H1 (cell line): ENCODE measurements around the gene ABHD2. TPM values are rescaled to one million over a fixed set of nuclear protein-coding genes. Genes with fewer than 3 reads are reported as not detected.

Source experiments
- CTCF ChIA-PET: fragments of 300-600 bp; sonication (Branson Sonifier 250); formaldehyde crosslinking; loops from one replicate; lab custom pipeline; 2021; ENCODE audit not compliant: partially characterized antibody; lab: Charles Lee
- POLR2A ChIA-PET: fragments of 300-600 bp; sonication (Branson Sonifier 250); formaldehyde crosslinking; loops from one replicate; lab custom pipeline; 2021; ENCODE audit warnings: inconsistent platforms; ENCODE audit not compliant: partially characterized antibody; lab: Charles Lee
- DNase-seq, 2 experiments: peaks; one replicate each; pipeline versions ENCODE4 v3.0.0 to v3.0.0-alpha.2; 2010 to 2022; ENCODE audit warnings: low spot score in 2 of 2, low read depth in 1 of 2, mixed read lengths in 1 of 2
- FAIRE-seq: peaks from 2 replicates; lab custom pipeline; 2011; peaks lifted over from hg19 to GRCh38; lab: Jason Lieb, UNC
- H2AFZ ChIP-seq: 2 replicates; pipeline ENCODE4 v1.8.1; 2012; ENCODE audit warnings: low read length, inconsistent platforms
- H2AK5ac ChIP-seq: 2 replicates; pipeline ENCODE4 v1.6.1; 2013; ENCODE audit warnings: low read depth, low read length
- H2BK120ac ChIP-seq: replicated peaks from 2 replicates; pipeline ENCODE3; 2013; ENCODE audit warnings: low read depth, low read length, inconsistent platforms
- H2BK12ac ChIP-seq: 2 replicates; pipeline ENCODE4 v1.6.1; 2013; ENCODE audit warnings: low read depth, low read length
- H2BK15ac ChIP-seq: 2 replicates; pipeline ENCODE4 v1.6.1; 2013; ENCODE audit warnings: low read length
- H2BK20ac ChIP-seq: 2 replicates; pipeline ENCODE4 v1.6.1; 2013; ENCODE audit warnings: low read length
- H2BK5ac ChIP-seq: 2 replicates; pipeline ENCODE4 v1.6.1; 2013; ENCODE audit warnings: low read depth, low read length
- H3K14ac ChIP-seq: 2 replicates; pipeline ENCODE4 v1.6.1; 2013; ENCODE audit warnings: inconsistent platforms; ENCODE audit not compliant: insufficient read length
- H3K18ac ChIP-seq: 2 replicates; pipeline ENCODE4 v1.6.1; 2013; ENCODE audit warnings: low read length; ENCODE audit errors: extremely low read depth
- H3K23ac ChIP-seq: 2 replicates; pipeline ENCODE4 v1.6.1; 2013; ENCODE audit warnings: inconsistent platforms; ENCODE audit not compliant: insufficient read length
- H3K23me2 ChIP-seq: 2 replicates; pipeline ENCODE4 v1.6.1; 2013; ENCODE audit warnings: low read depth, low read length
- H3K27ac ChIP-seq: 2 replicates; pipeline ENCODE4 v1.6.1; 2011; ENCODE audit warnings: low read depth, low read length, inconsistent platforms
- H3K27me3 ChIP-seq, 4 experiments: replicated peaks in 1 of 4; 1 replicate in 1 of 4; 2 replicates in 3 of 4; pipeline versions ENCODE4 v1.6.1 to v1.8.1; 2011 to 2013; ENCODE audit warnings: low read length in 3 of 4, mild to moderate bottlenecking in 3 of 4, inconsistent platforms in 2 of 4, mixed read lengths in 2 of 4, moderate library complexity in 1 of 4; ENCODE audit not compliant: control insufficient read depth in 3 of 4, insufficient read depth in 3 of 4; ENCODE audit errors: extremely low read depth in 1 of 4
- H3K36me3 ChIP-seq, 4 experiments: 2 replicates each; pipeline versions ENCODE4 v1.6.1 to v1.8.1; 2011 to 2013; ENCODE audit warnings: mild to moderate bottlenecking in 4 of 4, low read length in 3 of 4, moderate library complexity in 2 of 4, control low read depth in 1 of 4, inconsistent platforms in 1 of 4; ENCODE audit not compliant: insufficient read depth in 4 of 4, control insufficient read depth in 2 of 4
- H3K4ac ChIP-seq: replicated peaks from 2 replicates; pipeline ENCODE3; 2013; ENCODE audit warnings: low read length, low read depth, mixed read lengths, inconsistent platforms; ENCODE audit not compliant: insufficient read length
- H3K4me1 ChIP-seq, 4 experiments: replicated peaks in 1 of 4; 1 replicate in 1 of 4; 2 replicates in 3 of 4; pipeline versions ENCODE4 v1.6.1 to v1.8.1; 2011 to 2013; ENCODE audit warnings: low read length in 3 of 4, inconsistent platforms in 2 of 4, mixed read lengths in 1 of 4; ENCODE audit not compliant: insufficient read depth in 4 of 4, control insufficient read depth in 3 of 4
- H3K4me2 ChIP-seq, 2 experiments: 2 replicates each; pipeline versions ENCODE4 v1.6.1 to v1.8.1; 2011 to 2013; ENCODE audit warnings: low read depth in 2 of 2, low read length in 2 of 2, control low read depth in 1 of 2, inconsistent platforms in 1 of 2, mild to moderate bottlenecking in 1 of 2; ENCODE audit not compliant: insufficient read depth in 1 of 2
- H3K4me3 ChIP-seq, 4 experiments: fragments of 200-600, 300-600 bp in 1 of 4; sonication (generic), shearing (Covaris generic), sonication (Bioruptor Twin) in 1 of 4; 2 replicates each; pipeline versions ENCODE4 v1.5.1 to v1.8.1; 2011 to 2016; ENCODE audit warnings: low read length in 4 of 4, low read depth in 3 of 4, control low read depth in 2 of 4, inconsistent platforms in 2 of 4, mild to moderate bottlenecking in 2 of 4, mixed read lengths in 1 of 4, moderate library complexity in 1 of 4; ENCODE audit not compliant: insufficient read depth in 2 of 4; ENCODE audit errors: extremely low read depth in 1 of 4
- H3K56ac ChIP-seq: replicated peaks from 2 replicates; pipeline ENCODE3; 2013; ENCODE audit warnings: low read depth, mild to moderate bottlenecking, mixed read lengths, low read length, inconsistent platforms; ENCODE audit not compliant: insufficient read length
- H3K79me1 ChIP-seq: 2 replicates; pipeline ENCODE4 v1.6.1; 2013; ENCODE audit warnings: low read depth, low read length, control low read depth
- H3K79me2 ChIP-seq, 2 experiments: 2 replicates each; pipeline versions ENCODE4 v1.6.1 to v1.8.1; 2012 to 2013; ENCODE audit warnings: low read length in 2 of 2, mild to moderate bottlenecking in 2 of 2, inconsistent platforms in 1 of 2; ENCODE audit not compliant: insufficient read depth in 2 of 2, control insufficient read depth in 1 of 2
- H3K9ac ChIP-seq, 4 experiments: replicated peaks in 1 of 4; 1 replicate in 1 of 4; 2 replicates in 3 of 4; pipeline versions ENCODE4 v1.6.1 to v1.8.1; 2011 to 2013; ENCODE audit warnings: low read depth in 3 of 4, low read length in 3 of 4, control low read depth in 2 of 4, mild to moderate bottlenecking in 2 of 4, moderate library complexity in 2 of 4, inconsistent platforms in 1 of 4; ENCODE audit errors: extremely low read depth in 1 of 4
- H3K9me3 ChIP-seq, 2 experiments: 2 replicates each; pipeline versions ENCODE4 v1.6.1 to v1.8.1; 2012 to 2013; ENCODE audit warnings: mild to moderate bottlenecking in 2 of 2, moderate library complexity in 2 of 2, control low read depth in 1 of 2, inconsistent platforms in 1 of 2, low read depth in 1 of 2, low read length in 1 of 2, mixed read lengths in 1 of 2; ENCODE audit not compliant: insufficient read depth in 2 of 2
- H4K20me1 ChIP-seq, 2 experiments: replicated peaks in 1 of 2; 2 replicates each; pipeline versions ENCODE3 to v1.8.1; 2011 to 2013; ENCODE audit warnings: inconsistent platforms in 2 of 2, low read length in 2 of 2, mild to moderate bottlenecking in 1 of 2; ENCODE audit not compliant: insufficient read depth in 2 of 2, control insufficient read depth in 1 of 2
- H4K5ac ChIP-seq: 2 replicates; pipeline ENCODE4 v1.6.1; 2013; ENCODE audit warnings: low read length, low read depth, mixed read lengths, inconsistent platforms; ENCODE audit not compliant: insufficient read length
- H4K8ac ChIP-seq: 2 replicates; pipeline ENCODE4 v1.8.0; 2013; ENCODE audit warnings: mild to moderate bottlenecking, moderate library complexity, low read length, inconsistent platforms; ENCODE audit not compliant: insufficient read depth; ENCODE audit errors: extremely low read depth
- H4K91ac ChIP-seq: replicated peaks from 2 replicates; pipeline ENCODE3; 2013; ENCODE audit warnings: low read length, mixed read lengths, inconsistent platforms; ENCODE audit not compliant: insufficient read length
- BCL11A ChIP-seq, 2 experiments: IDR thresholded peaks; one replicate each; pipeline ENCODE4 v1.6.1; 2011; ENCODE audit warnings: low read depth in 2 of 2, low read length in 2 of 2, mild to moderate bottlenecking in 2 of 2
- CBX5 ChIP-seq: fragments of 300-800, 300-1000 bp; sonication (generic); IDR thresholded peaks from 2 replicates; pipeline ENCODE4 v1.7.1; 2016; ENCODE audit warnings: antibody characterized with exemption, low read length, low read depth
- CBX8 ChIP-seq: fragments of 300-800, 300-1000 bp; sonication (generic); IDR thresholded peaks from 2 replicates; pipeline ENCODE4 v1.7.1; 2016; ENCODE audit warnings: low read depth, low read length, borderline replicate concordance
- EGR1 ChIP-seq: IDR thresholded peaks from 2 replicates; pipeline ENCODE4 v1.6.1; 2011; ENCODE audit warnings: low read depth, low read length, borderline replicate concordance
- JUND ChIP-seq: IDR thresholded peaks from 2 replicates; pipeline ENCODE4 v1.6.1; 2011; ENCODE audit warnings: mild to moderate bottlenecking, improper control_type of control experiment, low read length
- RFX5 ChIP-seq: IDR thresholded peaks from 2 replicates; pipeline ENCODE4 v1.6.1; 2011; ENCODE audit warnings: low read depth, low read length, improper control_type of control experiment, borderline replicate concordance
- WGBS, 2 experiments: shearing (Covaris generic) in 1 of 2; methylation state at CpG; one replicate each; pipeline versions ENCODE4 v1.1.6 to v1.1.7; 2013 to 2015; ENCODE audit warnings: low lambda C conversion rate in 2 of 2, mixed read lengths in 2 of 2, inconsistent platforms in 1 of 2, low coverage in 1 of 2, missing lambda C conversion rate in 1 of 2; ENCODE audit not compliant: insufficient replicate concordance in 2 of 2, insufficient coverage in 1 of 2, insufficient read length in 1 of 2; ENCODE audit errors: extremely low coverage in 1 of 2, missing lambda C conversion rate in 1 of 2; 5-methylcytosine and 5-hydroxymethylcytosine counted together
- polyA plus RNA-seq, 7 experiments: library from polyadenylated mRNA; depleted of rRNA in 3 of 7; stranded (reverse) in 5 of 7; unstranded in 2 of 7; fragments of >200 nt in 5 of 7; fragments of 200-250 nt in 2 of 7; gene quantifications; 1 replicate in 5 of 7; 2 replicates in 1 of 7; 4 replicates in 1 of 7; pipeline versions ENCODE4 v1.2.1 to v1.2.3, GENCODE V29; 2011 to 2013; ENCODE audit warnings: missing spikeins in 2 of 7, mixed read lengths in 2 of 7
- total RNA-seq: library from RNA; stranded (reverse); fragmentation: NEBNext Ultra II Directional; extraction: Animal tissue kit (Norgen Biotek cat#: 25700); gene quantifications from 2 replicates; pipeline ENCODE4 v1.2.1, GENCODE V29; 2021

Gene ABHD2
- total and polyA plus RNA-seq, 2 of the 8 experiments (the other 6 are each of a cell fraction or from before 2014, with no cell fraction given), result 9.1 to 23.7 TPM

DNA sequence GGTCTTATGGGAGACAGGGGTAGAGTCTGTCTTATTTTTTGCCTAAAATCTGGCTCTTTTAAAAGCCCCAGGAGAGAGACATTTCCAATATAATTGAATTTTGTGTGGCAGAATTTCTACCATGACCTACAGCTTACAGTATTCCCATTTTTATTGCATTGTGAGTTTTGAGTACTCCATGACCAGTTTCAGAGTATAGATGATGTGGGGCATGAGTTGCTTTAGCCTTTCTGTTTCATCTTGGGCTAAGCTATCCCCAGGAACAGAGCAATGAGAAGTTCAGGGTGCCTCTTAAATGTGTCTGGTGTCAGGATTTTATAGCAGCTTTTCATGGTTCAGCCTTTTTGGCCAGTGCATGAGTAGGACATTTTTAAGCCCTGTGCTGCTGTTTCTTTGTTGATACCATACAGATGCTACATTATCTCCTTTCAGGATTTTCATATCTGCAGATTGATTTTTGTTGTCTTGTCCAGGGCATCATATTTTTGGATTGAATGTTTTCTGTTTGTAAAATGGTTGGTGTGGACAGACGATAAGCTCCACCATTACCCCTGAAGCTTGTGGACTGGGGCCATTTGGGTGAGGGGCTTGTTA, 3.5 kb downstream of the ABHD2 start:
- Histone ChIP-seq H2BK12ac (no peak overlapping the region), H2BK120ac (no peak overlapping the region), H2AK5ac (no peak overlapping the region), H3K4me3 (no peak overlapping the region), H3K36me3 (no peaks in the 10 kb centered on the region; a peak in 1 of 8 replicates), H3K23me2 (no peaks in the 10 kb centered on the region; the same call in 1 of the 2 replicates), H4K5ac (no peak overlapping the region), H3K79me2 (peaks cover 0 to 9% of the 10 kb centered on the region in 2 experiments; a peak in 3 of 4 replicates), H3K23ac (no peak overlapping the region), H3K27me3 (no peaks in the 10 kb centered on the region), H3K56ac (no peak overlapping the region), H2BK15ac (no peak overlapping the region), H2BK5ac (no peak overlapping the region), H3K9ac (peak overlapping the region in 1 of 4 experiments; percentile 9; a peak in 1 of 7 replicates), H3K4ac (no peak overlapping the region), H4K91ac (no peak overlapping the region), H3K4me1 (peaks cover 8 to 20% (median 14%) of the 10 kb centered on the region in 4 experiments), H3K14ac (no peak overlapping the region), H2BK20ac (no peak overlapping the region), H2AFZ (no peak overlapping the region), H3K9me3 (no peaks in the 10 kb centered on the region), H4K8ac (no peak overlapping the region), H4K20me1 (no peaks in the 10 kb centered on the region), H3K27ac (no peak overlapping the region), H3K79me1 (no peaks in the 10 kb centered on the region; the same call in 1 of the 2 replicates), H3K4me2 (no peak overlapping the region), H3K18ac (no peak overlapping the region)
- POLR2A ChIA-PET, result interaction anchor here (1.1 to 1.7 kb wide), 3 partner anchors 12 kb away, joined by 3 to 4 read pairs (median 3); no protein-coding TSS in a partner anchor
- TF ChIP-seq BCL11A (IDR thresholded peaks at IDR 0.05; ENCODE audit: low read depth in 2 of 2, low read length in 2 of 2) (no peak), CBX8 (no peak), EGR1 (no peak), RFX5 (no peak), JUND (no peak), CBX5 (no peak)
- DNase-seq (no peak), FAIRE-seq (no peak)
- WGBS, 2 experiments, result 95% methylated on average over 1 of the region's 1 CpG; no CpG with 5 or more reads in 1 of the 2 experiments
- CTCF ChIA-PET, result interaction anchor here (1.0 to 6.0 kb wide), 9 partner anchors 8 to 83 kb away, joined by 3 to 40 read pairs (median 4); no protein-coding TSS in a partner anchor
